GM21423 (cell line): Measurements from ENCODE around the gene CDK8.

Source experiments
- ATAC-seq: cut with Tn5 transposase; IDR thresholded peaks from one replicate; pipeline ENCODE4 v1.9.1; 2021; ENCODE audit warnings: mild to moderate bottlenecking, moderate library complexity; ENCODE audit not compliant: unreplicated experiment

The CDK8 gene

DNA sequence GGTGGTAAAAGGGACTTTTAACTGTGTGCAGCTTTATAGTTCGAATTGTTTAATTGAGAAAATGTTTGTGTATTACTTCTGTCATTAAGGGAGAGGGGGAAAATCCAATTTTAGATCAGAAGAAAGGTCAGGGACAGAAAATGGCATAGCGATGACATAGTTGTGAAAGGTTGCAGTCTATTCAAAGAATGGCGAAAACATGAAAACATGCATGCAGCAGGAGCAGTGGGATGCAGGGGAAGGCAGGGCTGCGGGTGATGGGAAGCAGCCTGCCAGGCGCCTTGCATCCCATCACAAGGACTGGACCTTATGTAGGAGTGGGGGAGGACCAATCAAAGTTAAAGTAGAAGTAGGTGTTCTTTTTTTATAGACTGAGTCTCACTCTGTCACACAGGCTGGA is 125.9 kb downstream of the CDK8 start:
- ATAC-seq = no peak

DNA sequence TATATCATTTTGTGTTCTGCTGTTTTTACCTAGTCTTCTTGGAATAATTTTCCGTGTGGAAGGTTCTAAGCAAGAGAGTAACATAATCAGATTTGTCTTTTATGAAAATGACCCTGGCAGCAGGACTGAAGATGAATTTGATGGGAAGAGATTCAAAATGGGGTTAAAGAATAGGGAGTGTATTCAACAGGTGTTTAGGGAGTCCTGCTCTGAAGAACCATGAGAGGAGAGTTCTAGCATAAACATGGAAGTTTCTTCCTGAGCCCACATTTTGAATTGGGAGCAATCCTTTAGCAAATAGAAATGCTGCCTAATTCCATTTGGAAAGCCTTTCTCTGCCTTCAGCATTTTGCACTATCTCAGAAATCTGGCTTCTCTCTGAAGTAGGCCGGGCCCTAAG is 127.0 kb downstream of the CDK8 start:
- no peak for ATAC-seq

DNA sequence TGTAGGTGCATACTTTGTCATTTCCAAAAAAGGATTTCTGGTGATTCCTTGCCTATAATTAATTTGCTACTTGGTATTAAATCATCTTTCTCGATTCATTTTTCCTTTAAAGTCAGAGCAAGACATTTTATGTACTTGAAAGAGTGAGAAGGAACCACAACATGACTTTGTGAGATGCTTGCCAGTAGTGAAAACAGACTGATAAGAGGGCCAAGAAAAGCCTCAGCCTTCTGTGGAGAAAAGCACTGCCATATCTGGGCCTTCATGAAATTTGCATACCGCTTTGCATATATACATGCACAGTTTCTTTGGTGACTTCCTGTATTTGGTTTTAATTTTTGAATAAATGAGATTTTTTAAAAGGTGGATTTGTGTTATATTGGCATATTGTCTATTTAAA is 128.4 kb downstream of the CDK8 start:
- ATAC-seq = no peak

DNA sequence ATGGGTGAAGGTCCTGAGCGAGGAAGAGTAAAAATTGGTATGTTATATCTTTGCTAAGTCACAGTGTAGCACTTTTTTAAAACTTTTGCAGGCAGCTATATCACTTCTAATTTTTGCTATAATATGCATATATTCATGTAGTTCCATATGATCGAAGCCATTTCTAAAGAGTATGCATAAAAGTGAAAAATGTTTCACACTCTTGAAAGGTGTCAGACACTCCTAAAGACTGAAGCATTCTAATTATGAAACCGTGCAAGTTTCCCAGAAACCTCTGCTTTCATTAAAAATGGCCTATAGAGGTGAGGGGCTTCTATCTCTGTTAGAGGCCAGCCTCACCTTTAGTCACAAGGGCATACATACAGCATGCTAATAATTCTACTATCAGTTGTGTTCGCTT is 128.9 kb downstream of the CDK8 start:
- ATAC-seq = no peak

DNA sequence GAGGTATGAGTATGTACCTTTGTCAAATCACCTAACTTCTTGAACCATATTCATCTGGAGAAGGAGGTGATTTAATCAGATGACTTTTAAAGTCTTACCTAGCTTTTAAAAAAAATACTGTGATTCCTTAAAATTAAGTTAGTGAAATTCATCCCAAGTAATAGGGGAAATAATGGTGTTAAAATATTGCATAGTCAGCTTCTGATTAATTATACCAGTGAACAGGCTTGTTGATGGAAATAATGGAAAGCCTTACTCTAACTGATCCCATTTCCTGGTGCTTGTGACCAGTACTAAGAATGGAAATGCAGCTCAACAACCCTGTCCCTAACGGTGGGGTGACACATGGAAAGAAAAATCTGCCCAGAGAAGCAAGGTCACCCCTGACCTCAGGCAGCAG is 130.7 kb downstream of the CDK8 start:
- no peak for ATAC-seq

DNA sequence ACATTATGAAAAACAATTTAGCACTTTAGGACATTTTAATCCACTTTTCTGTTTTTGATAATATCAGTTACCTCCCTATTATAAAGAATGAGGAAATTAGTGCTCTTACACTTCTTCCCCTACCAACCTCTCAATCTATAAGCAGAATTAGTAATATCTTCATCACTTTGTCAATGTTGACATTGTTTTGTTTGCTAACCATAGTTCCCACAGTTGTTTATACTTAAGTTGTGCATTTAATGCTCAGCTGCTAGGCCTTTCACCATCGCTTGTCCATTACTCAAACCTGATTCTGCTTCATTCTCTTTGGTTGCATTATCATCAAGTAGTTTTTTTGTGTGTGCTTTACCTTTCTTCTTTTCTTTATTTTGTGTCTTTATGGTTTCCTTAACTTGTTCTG is 132.1 kb downstream of the CDK8 start:
- ATAC-seq = no peak

DNA sequence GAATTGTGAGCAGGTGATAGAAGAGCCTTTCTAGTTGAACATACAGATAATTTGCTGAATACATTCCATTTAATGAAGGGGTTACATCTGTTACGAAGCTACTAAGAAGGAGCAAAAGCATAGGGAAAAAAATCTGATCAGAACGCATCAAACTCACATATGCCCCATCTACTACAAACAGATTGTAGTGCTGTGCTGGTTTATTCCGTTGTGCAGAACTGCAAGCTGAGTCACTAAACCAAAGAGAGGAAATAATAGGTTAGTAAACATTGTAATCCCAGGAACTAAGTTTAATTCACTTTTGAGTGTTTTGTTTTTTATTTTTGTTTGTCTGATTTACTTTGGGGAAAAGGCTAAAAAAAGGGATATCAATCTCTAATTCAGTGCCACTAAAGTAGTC is 136.3 kb downstream of the CDK8 start:
- ATAC-seq = no peak

DNA sequence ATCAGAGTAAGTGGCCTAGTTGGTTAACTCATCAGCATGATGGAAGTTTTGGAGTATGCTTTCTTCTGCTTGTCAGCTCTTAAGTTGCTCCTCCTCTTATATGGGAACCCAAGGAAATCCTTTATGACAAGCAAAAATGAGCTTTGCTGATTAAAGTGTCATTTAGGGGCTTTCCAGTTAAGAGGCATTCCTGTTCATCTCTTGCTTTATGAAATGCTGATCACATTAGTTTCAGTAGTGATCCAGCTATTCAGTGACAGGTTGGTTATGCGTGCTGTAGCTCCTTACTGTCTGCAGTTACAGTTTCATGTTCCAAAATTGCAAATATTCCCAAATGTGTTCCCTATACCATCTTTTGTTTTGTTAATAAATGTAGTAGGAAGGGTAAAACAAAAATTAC is 146.6 kb downstream of the CDK8 start:
- ATAC-seq = no peak

DNA sequence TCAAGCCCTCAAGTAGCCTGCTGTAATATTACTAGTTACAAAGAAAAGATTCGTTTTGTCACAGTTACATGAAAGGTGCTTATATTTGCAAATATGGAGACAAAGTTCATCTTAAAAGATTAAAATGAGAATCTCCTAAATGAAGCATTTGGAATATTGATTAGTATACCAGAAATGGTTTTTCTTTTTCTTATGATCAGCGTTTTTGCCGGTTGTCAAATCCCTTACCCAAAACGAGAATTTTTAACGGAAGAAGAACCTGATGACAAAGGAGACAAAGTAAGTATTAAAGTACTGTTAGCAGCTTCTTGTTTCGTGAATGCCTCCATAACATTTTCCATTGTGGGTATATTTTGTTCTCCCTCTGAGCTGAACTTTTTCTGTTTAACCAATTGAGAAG is 147.1 kb downstream of the CDK8 start:
- ATAC-seq = no peak

DNA sequence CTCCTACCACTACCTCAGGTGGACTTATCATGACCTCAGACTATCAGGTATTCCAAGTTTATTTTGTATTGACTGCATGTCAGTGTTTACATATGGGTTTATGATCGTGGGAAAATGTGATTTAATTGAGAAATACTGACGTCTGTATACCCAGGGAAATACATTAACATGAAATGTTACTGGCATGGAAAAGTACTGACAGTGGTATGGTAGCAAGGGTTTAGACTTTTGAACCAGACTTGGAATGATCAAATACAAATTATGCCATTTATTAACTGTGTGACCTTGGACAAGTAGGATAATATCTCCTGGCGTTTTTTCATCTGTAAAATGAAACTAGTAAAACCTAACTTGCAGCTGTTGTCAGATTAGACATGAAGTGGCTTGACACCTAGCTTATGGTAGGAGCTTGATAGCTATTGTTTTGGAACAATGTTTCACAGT is 147.7 kb downstream of the CDK8 start:
- no peak for ATAC-seq

DNA sequence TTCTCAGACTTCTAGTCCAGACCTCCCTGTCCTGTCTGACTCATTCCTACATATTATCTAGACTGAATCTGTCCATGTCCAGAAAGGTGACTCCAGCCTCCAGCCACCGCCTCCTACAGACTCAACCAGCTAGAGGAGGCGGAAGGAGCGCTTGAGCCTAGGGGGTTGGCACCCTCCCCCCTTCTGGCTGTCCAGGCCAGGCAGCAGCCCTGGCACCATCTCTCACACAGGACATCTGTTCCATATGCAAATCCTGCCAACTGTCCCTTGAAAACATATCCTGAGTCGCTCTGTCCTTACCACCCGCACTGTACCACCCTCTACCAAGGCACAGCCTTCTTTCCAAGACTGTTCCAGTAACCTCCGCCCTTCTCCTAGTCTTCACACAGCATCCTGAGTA is 152.9 kb downstream of the CDK8 start:
- no peak for ATAC-seq

DNA sequence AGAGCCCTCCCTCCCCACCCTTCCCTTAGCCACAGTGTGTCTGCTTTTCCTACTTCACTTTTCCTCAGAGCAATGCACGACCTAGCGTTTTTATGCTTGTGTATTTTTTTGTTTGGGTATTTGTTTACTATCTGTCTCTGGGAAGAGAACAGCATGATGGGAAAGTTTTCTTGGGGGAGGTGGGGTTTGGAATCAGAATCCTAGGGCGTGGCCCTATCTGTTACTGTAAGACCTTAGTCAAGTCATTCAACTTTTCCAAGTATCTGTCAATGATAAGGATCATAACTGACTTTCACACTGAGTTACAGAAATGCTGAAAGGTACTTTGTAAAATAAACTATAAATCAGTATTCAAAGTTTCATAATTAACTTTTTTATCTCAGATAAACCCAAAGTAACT is 157.3 kb downstream of the CDK8 start:
- no peak for ATAC-seq

DNA sequence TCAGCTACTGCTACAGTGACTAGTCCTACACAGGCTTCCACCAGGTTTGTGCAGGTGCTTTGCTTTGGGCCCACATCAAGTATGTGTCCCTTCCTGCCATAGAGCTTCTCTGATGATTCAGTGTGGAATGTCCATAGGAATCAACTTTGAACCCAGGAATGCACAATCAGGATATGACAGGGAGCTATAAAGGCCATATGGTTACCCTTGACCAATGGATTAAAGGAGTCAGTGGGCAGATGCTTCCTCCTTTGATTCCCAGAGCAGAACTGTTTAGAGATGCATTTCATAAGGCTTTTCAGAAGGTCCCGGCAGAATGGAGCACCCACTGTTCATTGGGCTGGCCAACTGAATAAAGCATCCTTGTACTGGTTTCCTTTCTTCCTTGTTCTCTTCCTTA is 158.3 kb downstream of the CDK8 start:
- no peak for ATAC-seq

DNA sequence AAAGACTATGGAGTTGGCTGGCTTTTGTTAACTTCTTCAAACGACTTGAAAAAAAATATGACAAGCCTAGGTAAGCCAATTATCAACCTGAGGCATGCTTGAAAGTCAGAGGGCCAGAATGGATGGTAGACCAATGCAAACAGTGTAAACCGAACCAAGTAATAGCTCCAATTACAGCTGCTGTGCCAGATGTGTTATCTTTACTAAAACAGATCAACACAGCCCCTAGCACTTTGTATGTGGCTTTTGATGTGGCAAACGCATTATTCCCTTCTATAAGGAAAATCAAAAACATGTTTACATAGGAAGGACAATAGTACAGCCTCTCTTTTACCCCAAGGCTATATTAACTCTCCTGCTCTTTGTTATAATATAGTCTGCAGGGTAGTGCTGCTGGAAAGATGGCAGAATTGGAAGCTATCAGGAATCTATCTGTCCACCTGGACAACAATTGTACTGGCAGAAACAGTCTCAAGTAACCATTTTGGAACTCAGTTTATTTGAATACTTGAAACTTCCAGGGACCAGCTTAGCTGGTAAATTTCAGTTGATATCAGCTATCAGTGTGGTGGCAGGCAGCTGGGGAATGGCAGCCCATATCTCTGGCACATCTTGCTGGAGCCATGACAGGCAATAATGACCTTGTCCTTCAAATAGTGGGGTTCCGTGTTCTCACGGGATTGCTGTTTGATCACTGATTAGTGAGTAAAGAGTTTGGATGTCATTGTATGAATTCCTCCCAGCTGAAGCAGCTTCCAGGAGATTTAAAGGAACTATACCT is 159.2 kb downstream of the CDK8 start:
- ATAC-seq = no peak

DNA sequence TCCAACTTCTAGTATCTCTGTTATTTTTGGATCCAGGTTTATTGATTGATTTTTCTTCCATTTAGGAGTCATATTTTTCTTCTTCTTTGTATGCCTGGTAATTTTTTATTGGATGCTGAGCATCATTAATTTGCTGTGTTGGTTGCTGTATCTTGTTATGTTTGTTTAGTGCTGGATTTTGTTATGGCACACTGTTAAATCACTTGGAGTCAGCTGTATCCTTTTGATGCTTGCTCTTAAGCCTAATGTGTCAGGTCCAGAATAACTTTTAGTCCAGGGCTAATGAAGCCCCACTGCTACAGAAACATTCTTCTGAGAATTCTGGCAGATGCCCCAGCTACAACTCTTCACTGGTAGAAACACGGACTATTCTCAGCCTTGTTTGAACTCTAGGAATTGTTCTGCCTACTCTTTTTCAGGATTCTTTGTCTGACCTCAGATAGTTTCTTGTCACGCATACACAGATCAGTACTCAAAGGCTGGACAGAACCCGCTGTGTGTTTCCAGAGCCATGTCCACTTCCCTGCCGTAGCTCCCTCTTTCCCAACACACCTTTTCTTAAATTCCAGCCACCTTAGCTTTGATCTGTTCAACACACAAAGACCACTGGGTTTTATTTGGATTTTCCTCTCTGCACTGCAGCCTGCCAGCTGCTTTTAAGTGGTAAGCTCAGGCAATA is 166.5 kb downstream of the CDK8 start:
- no peak for ATAC-seq

DNA sequence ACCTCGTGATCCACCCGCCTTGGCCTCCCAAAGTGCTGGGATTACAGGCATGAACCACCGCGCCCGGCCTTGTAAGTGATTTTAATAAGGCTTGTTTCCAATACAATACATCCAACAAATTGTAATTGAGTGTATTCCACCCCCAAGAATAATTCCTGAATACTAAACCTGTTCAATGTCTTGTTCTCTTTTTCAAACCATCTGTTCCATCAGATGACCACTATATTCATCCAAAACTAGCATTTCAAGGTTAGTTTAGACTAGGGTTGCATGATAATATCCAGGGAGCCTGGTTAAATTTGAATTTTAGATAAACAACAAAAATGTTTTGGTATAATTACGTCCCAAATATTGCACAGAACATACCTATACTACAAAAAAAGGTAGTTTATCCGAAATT is 168.1 kb downstream of the CDK8 start:
- no peak for ATAC-seq

DNA sequence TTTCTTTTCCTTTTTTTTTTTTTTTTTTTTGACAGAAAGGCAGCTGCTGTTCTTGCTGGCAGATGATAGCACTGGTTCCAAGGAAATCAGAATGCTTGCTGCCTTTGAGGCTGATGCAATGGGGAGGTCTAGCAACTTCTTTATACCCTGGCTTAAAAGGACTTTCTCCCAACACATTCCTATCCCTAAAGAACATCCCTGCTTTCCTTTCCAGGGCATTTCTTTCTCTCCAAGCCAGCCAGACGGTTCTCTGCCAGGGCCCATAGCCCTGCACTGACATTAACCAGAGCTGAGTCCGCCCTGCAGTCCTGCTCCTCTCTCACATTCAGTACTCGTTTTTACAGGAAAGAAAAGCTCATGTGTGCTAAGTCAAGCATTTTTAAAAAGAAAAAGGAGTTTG is 169.7 kb downstream of the CDK8 start:
- ATAC-seq = no peak

DNA sequence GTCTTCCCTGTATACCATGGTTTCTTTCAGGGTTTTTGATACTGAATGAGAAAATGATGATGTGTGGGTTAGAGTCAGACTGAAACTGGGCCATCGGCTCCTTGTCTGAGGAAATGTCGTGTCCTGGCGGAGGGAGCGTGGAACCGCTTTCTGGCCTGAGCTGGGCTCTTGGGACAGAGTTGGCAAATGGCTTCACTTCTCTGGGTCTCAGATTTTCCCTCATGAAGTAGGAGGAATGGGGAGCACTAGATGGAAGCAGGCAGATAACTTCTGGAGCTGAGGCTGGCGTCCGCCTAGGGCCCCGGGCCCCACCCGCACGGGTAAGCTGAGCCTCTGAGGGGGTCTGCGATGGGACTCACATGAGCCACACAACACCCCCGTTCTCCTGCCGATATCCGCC is 170.3 kb downstream of the CDK8 start:
- ATAC-seq = no peak

DNA sequence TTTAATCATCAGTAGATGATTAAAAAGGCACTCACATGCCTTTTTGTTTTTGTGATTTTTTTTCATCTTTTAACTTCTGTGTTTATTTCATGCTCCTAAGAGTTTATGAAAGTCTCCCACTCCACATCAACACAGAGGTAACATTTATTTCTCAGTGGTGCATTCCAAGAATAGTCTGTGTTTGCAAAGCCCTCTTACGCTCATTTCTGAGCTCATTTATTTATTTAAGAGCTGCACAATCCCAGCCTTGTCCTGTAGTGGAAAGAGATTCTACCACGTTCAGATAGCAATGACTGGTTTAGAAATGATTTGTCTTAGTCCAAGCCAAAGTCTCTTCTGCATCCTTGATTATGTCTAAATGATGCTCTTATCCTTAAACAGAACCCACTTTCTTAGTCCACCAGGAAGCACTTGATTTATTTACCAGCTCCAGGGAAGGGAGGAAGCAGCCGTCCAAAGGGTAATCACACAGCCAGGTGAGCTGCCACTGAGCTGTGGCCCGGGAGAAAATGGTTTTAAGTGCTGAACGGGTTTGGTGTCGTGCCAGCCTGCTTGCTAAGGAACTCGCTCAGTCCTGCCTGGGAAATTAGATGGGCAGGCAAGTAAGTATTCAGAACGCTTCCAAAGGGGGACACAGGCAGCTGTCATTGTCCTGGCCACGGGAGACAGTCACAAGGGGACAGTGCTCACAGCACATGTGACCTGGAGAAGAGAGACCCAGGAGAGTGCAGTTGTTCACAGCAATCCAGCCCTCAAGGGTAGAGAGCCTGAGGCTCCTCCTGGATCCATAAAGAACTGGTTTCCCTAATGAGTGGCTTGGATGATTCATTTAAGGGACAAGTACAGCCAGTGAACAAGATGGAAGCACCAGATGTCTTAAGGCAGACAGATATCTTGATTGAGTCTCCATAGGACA is 171.8 kb downstream of the CDK8 start:
- no peak for ATAC-seq

DNA sequence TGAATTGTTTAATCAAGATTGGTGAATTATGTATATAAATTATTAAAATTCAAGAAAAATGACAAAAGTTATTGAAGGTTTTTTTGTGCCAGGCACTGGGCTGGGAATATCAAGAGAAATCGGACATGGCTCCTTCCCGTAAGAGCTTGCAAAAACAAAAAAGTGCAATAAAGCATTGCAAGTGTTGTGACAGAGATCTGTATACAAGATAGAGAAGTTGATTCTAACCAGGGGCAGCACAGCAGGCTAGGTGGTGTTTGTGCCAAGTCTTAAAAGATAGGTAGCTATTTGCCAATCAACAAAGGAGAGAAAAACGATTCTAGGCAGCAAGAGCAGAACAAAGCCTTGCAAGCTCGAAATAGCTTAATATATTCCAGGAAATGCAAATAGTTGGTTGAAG is 179.8 kb downstream of the CDK8 start:
- ATAC-seq = no peak

DNA sequence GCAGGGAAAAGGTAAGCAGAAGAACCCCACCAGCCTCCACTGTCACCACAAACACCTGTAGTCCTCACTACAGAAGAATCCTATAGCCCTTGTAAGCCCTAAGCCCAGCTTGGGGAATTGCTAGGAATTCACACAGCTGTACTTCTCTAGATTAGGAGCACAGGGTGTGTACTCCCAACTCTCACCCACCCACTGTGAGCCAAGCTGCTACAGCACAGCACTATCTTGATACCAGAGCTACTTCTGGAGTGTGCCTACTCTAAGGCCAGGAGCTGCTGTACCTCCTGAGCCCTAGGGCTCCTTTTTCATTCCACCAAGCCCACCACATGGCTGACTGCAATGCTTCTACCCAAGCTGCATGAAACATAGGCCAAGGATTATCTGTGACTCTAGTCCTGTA is 181.2 kb downstream of the CDK8 start:
- no peak for ATAC-seq

DNA sequence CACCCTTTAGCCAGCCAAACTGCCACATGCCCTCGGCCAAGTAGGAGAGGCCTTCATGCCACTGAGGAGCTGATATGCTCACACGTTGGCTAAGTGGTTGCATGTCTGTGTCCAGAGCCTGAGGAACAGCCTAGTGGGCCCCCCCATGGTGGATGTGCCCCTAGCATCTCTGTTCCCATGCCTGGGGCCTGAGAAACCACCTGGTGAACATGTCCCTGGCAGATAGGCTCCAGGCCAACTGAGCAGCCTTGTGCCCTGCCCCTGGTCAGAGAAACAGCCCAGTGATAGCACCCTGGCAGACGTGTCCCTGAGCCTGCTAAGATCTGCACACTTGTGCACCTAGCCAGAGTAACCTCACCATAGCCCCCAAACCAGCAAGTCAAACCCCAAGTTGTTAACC is 181.7 kb downstream of the CDK8 start:
- ATAC-seq = no peak
